ENCODE measurements around the gene MAN2A1. TPM values are rescaled to one million over a fixed set of nuclear protein-coding genes. Genes with fewer than 3 reads are reported as not detected.

Gene MAN2A1
- total RNA-seq, 1 donor from 2014 or later = 21.3 TPM

GRCh38 chr5:109693535-109694400 is 4.0 kb downstream of the MAN2A1 start:
- H3K4me3 Mint-ChIP-seq = no peak overlapping the region
- no peak for TF ChIP-seq CTCF (IDR thresholded peaks at IDR 0.05; ENCODE audit: unreplicated experiment)
- peaks cover 56% of the 10 kb centered on the region for H3K4me1 Mint-ChIP-seq
- H3K27me3 Mint-ChIP-seq (ENCODE audit: low read depth) = peaks cover 2% of the 10 kb centered on the region
- DNase-seq (ENCODE audit: low spot score in 2 of 2, unreplicated experiment in 2 of 2) = no peak
- no peaks in the 10 kb centered on the region for H3K36me3 Mint-ChIP-seq
- no peaks in the 10 kb centered on the region for H3K9me3 Mint-ChIP-seq
- no peak overlapping the region for H3K27ac Mint-ChIP-seq

- peaks cover 3% of the 10 kb centered on the region for H3K36me3 Mint-ChIP-seq
- peaks cover 56% of the 10 kb centered on the region for H3K4me1 Mint-ChIP-seq
- no peaks in the 10 kb centered on the region for H3K9me3 Mint-ChIP-seq
- peaks cover 2% of the 10 kb centered on the region for H3K27me3 Mint-ChIP-seq (ENCODE audit: low read depth)
- DNase-seq (ENCODE audit: low spot score in 2 of 2, unreplicated experiment in 2 of 2) = no peak
- H3K4me3 Mint-ChIP-seq = no peak overlapping the region
- TF ChIP-seq CTCF (IDR thresholded peaks at IDR 0.05; ENCODE audit: unreplicated experiment) = no peak
- H3K27ac Mint-ChIP-seq = no peak overlapping the region
Observed at GRCh38 chr5:109694451-109694891, 4.7 kb downstream of the MAN2A1 start.

GRCh38 chr5:109695005-109695926 is 5.5 kb downstream of the MAN2A1 start:
- no peak overlapping the region for H3K4me3 Mint-ChIP-seq
- H3K4me1 Mint-ChIP-seq = peaks cover 56% of the 10 kb centered on the region
- TF ChIP-seq CTCF (IDR thresholded peaks at IDR 0.05; ENCODE audit: unreplicated experiment) = no peak
- no peak for DNase-seq (ENCODE audit: low spot score in 2 of 2, unreplicated experiment in 2 of 2)
- no peaks in the 10 kb centered on the region for H3K9me3 Mint-ChIP-seq
- H3K27me3 Mint-ChIP-seq (ENCODE audit: low read depth) = peaks cover 2% of the 10 kb centered on the region
- no peak overlapping the region for H3K27ac Mint-ChIP-seq
- H3K36me3 Mint-ChIP-seq = peaks cover 3% of the 10 kb centered on the region

- H3K9me3 Mint-ChIP-seq = no peaks in the 10 kb centered on the region
- H3K4me1 Mint-ChIP-seq = peaks cover 54% of the 10 kb centered on the region
- no peak for DNase-seq (ENCODE audit: low spot score in 2 of 2, unreplicated experiment in 2 of 2)
- H3K27me3 Mint-ChIP-seq (ENCODE audit: low read depth) = peaks cover 2% of the 10 kb centered on the region
- no peak overlapping the region for H3K4me3 Mint-ChIP-seq
- no peak for TF ChIP-seq CTCF (IDR thresholded peaks at IDR 0.05; ENCODE audit: unreplicated experiment)
- H3K27ac Mint-ChIP-seq = peak overlapping the region; percentile 28
- H3K36me3 Mint-ChIP-seq = peaks cover 3% of the 10 kb centered on the region
Observed at GRCh38 chr5:109697339-109697738, 7.6 kb downstream of the MAN2A1 start.

GRCh38 chr5:109700516-109701153 is 10.9 kb downstream of the MAN2A1 start:
- Mint-ChIP-seq H3K9me3 (no peaks in the 10 kb centered on the region), H3K4me3 (no peak overlapping the region), H3K36me3 (peaks cover 3% of the 10 kb centered on the region), H3K4me1 (peaks cover 29% of the 10 kb centered on the region), H3K27ac (no peak overlapping the region), H3K27me3 (ENCODE audit: low read depth) (no peaks in the 10 kb centered on the region)
- no peak for TF ChIP-seq CTCF (IDR thresholded peaks at IDR 0.05; ENCODE audit: unreplicated experiment)
- DNase-seq (ENCODE audit: low spot score in 2 of 2, unreplicated experiment in 2 of 2) = no peak
